ENCODE results near the gene NRXN3.

GRCh38 chr14:79724934-79725717 lies 1555.0 kb downstream of the NRXN3 start:
- TF ChIP-seq CTCF (IDR thresholded peaks at IDR 0.05; ENCODE audit: low read length): no peak
- TF ChIP-seq EZH2 (IDR thresholded peaks at IDR 0.05; ENCODE audit: borderline replicate concordance, low read length): no peak

Measured in OCI-LY1 (cell line).